Caco-2 (cell line): ENCODE data around the gene MAP3K6. TPM values are rescaled to one million over a fixed set of nuclear protein-coding genes. Genes with fewer than 3 reads are reported as not detected.
A peak's percentile ranks its signal among the peaks of the same experiment; 100 is the strongest.
"Not testable (repeated sequence)": the region's sequence is repeated elsewhere in the genome, so short reads cannot be mapped to it uniquely, and the experiment has no call there.

Experiments used
- BruUV-seq: library from RNA; stranded (reverse); fragments of 400-500 nt; replicated peaks from 2 replicates; lab custom pipeline; 2021; lab: Mats Ljungman, UMichigan
- CTCF ChIA-PET: fragments of 300-600 bp; sonication (Branson Sonifier 250); formaldehyde crosslinking; loops from one replicate; lab custom pipeline; 2022; ENCODE audit warnings: antibody characterized with exemption; lab: Charles Lee
- POLR2A ChIA-PET: fragments of 300-600 bp; sonication (Branson Sonifier 250); formaldehyde crosslinking; loops from one replicate; lab custom pipeline; 2022; ENCODE audit warnings: antibody characterized with exemption; lab: Charles Lee
- DNase-seq, 2 experiments: peaks; one replicate each; pipeline versions ENCODE4 v3.0.0 to v3.0.0-alpha.2; 2020 to 2022
- H3K27me3 ChIP-seq: replicated peaks from 2 replicates; pipeline ENCODE4 v1.6.0; 2011; ENCODE audit warnings: low read length; ENCODE audit not compliant: control insufficient read depth, insufficient read depth
- H3K36me3 ChIP-seq: 2 replicates; pipeline ENCODE4 v1.5.1; 2011; ENCODE audit warnings: low read length; ENCODE audit not compliant: control insufficient read depth, insufficient read depth
- H3K4me1 ChIP-seq: fragments of 250-450 bp; sonication (Bioruptor Pico); 2 replicates; pipeline ENCODE4 v1.5.1; 2020; ENCODE audit warnings: mild to moderate bottlenecking
- H3K4me3 ChIP-seq: 2 replicates; pipeline ENCODE4 v1.5.1; 2011; ENCODE audit warnings: low read depth, mild to moderate bottlenecking, control low read depth, low read length
- H3K9me3 ChIP-seq: fragments of 250-450 bp; sonication (Bioruptor Pico); 2 replicates; pipeline ENCODE4 v1.5.1; 2020; ENCODE audit warnings: mild to moderate bottlenecking, moderate library complexity
- H3K27ac Mint-ChIP-seq: one replicate; pipeline ENCODE4 v1.8.0; 2022; ENCODE audit warnings: mixed read lengths; ENCODE audit not compliant: unreplicated experiment
- H3K27me3 Mint-ChIP-seq: one replicate; pipeline ENCODE4 v1.8.0; 2022; ENCODE audit warnings: mixed read lengths; ENCODE audit not compliant: insufficient read depth, unreplicated experiment
- H3K36me3 Mint-ChIP-seq: one replicate; pipeline ENCODE4 v1.8.0; 2022; ENCODE audit warnings: mild to moderate bottlenecking, mixed read lengths; ENCODE audit not compliant: insufficient read depth, unreplicated experiment
- H3K4me1 Mint-ChIP-seq: one replicate; pipeline ENCODE4 v1.8.0; 2022; ENCODE audit warnings: low read depth, mixed read lengths; ENCODE audit not compliant: unreplicated experiment
- H3K4me3 Mint-ChIP-seq: one replicate; pipeline ENCODE4 v1.8.0; 2022; ENCODE audit warnings: mild to moderate bottlenecking, moderate library complexity, mixed read lengths; ENCODE audit not compliant: unreplicated experiment
- H3K9me3 Mint-ChIP-seq: one replicate; pipeline ENCODE4 v1.8.0; 2022; ENCODE audit warnings: mixed read lengths; ENCODE audit not compliant: unreplicated experiment
- CTCF ChIP-seq, 2 experiments: fragments of 200-600 bp in 1 of 2; IDR thresholded peaks; 1 replicate in 1 of 2; 2 replicates in 1 of 2; pipeline versions ENCODE4 v1.5.1 to v1.8.0; 2011 to 2022; ENCODE audit warnings: antibody characterized with exemption in 1 of 2, control low read depth in 1 of 2, inconsistent platforms in 1 of 2, low read depth in 1 of 2, low read length in 1 of 2, mild to moderate bottlenecking in 1 of 2, moderate library complexity in 1 of 2; ENCODE audit not compliant: insufficient read depth in 1 of 2, severe bottlenecking in 1 of 2, unreplicated experiment in 1 of 2
- intact Hi-C: fragments of 100-400 bp; cut with micrococcal nuclease; formaldehyde crosslinking; loops from one replicate; pipeline ENCODE4 v1.10.0; 2022; ENCODE audit not compliant: unreplicated experiment
- total RNA-seq: library from RNA; stranded (reverse); gene quantifications from 2 replicates; pipeline ENCODE4 v1.2.3, GENCODE V29; 2022

Gene MAP3K6
- total RNA-seq, 1 experiment from 2014 or later, result 11.7 TPM

GRCh38 chr1:27392096-27392777 lies 25.5 kb upstream of the MAP3K6 start, which contains the start of gene GPR3:
TSS of gene GPR3 (plus strand) at chr1:27392622. CDS start at chr1:27393799, 1,177 bp downstream.
- BruUV-seq, result no TSS peak
- DNase-seq, result peak; percentile 90
- POLR2A ChIA-PET, result no interaction called here

GRCh38 chr1:27391511-27392095 lies 24.8 kb upstream of the MAP3K6 start:
- Mint-ChIP-seq H3K27ac (peak overlapping the region; percentile 62), H3K4me3 (peak overlapping the region; percentile 73), H3K27me3 (no peaks in the 10 kb centered on the region), H3K36me3 (no peaks in the 10 kb centered on the region), H3K4me1 (peaks cover 7% of the 10 kb centered on the region), H3K9me3 (no peaks in the 10 kb centered on the region)
- Histone ChIP-seq H3K9me3 (no peaks in the 10 kb centered on the region), H3K4me1 (no peaks in the 10 kb centered on the region), H3K27me3 (no peaks in the 10 kb centered on the region), H3K36me3 (no peaks in the 10 kb centered on the region), H3K4me3 (peak overlapping the region; percentile 29)
- intact Hi-C loops, result loop anchor here (2.0 to 5.0 kb wide), 2 partner anchors 215 to 271 kb away; no protein-coding TSS in a partner anchor
- ChIA-PET POLR2A (interaction anchor here (0.5 kb wide), 1 partner anchor 217 kb away, joined by 7 read pairs; no protein-coding TSS in a partner anchor), CTCF (interaction anchor here (0.5 to 1.3 kb wide), 2 partner anchors 91 to 348 kb away, joined by 3 to 4 read pairs; no protein-coding TSS in a partner anchor)
- no TSS peak for BruUV-seq
- DNase-seq, result no peak
- TF ChIP-seq CTCF (IDR thresholded peaks at IDR 0.05; ENCODE audit: insufficient read depth in 1 of 2, low read depth in 1 of 2, low read length in 1 of 2, severe bottlenecking in 1 of 2, unreplicated experiment in 1 of 2), result no peak

More at GRCh38 chr1:27392096-27392777, 25.5 kb upstream of the MAP3K6 start, which contains the start of gene GPR3:
- Histone ChIP-seq H3K9me3 (no peaks in the 10 kb centered on the region), H3K36me3 (no peaks in the 10 kb centered on the region), H3K27me3 (no peaks in the 10 kb centered on the region), H3K4me1 (no peaks in the 10 kb centered on the region), H3K4me3 (peak within 1 kb of the TSS; percentile 42)
- Mint-ChIP-seq H3K4me3 (peak within 1 kb of the TSS; percentile 73), H3K4me1 (peaks cover 7% of the 10 kb centered on the region), H3K27me3 (no peaks in the 10 kb centered on the region), H3K9me3 (no peaks in the 10 kb centered on the region), H3K27ac (peak within 1 kb of the TSS; percentile 62), H3K36me3 (no peaks in the 10 kb centered on the region)
- intact Hi-C loops, result loop anchor here (2.0 to 5.0 kb wide), 2 partner anchors 215 to 270 kb away; no protein-coding TSS in a partner anchor
- TF ChIP-seq CTCF (IDR thresholded peaks at IDR 0.05; ENCODE audit: insufficient read depth in 1 of 2, low read depth in 1 of 2, low read length in 1 of 2, severe bottlenecking in 1 of 2, unreplicated experiment in 1 of 2), result peak; percentile 34 to 86
- CTCF ChIA-PET, result interaction anchor here (0.5 to 1.3 kb wide), 2 partner anchors 92 to 348 kb away, joined by 3 to 4 read pairs; no protein-coding TSS in a partner anchor

GRCh38 chr1:27388337-27389005 lies 21.7 kb upstream of the MAP3K6 start:
- Histone ChIP-seq H3K4me3 (no peak overlapping the region), H3K27me3 (no peaks in the 10 kb centered on the region), H3K4me1 (no peaks in the 10 kb centered on the region), H3K36me3 (no peaks in the 10 kb centered on the region), H3K9me3 (no peaks in the 10 kb centered on the region)
- ChIA-PET CTCF (interaction anchor here (0.9 to 2.4 kb wide), 6 partner anchors 11 to 92 kb away, joined by 3 to 14 read pairs (median 6); partner anchors contain the start of gene MAP3K6), POLR2A (no interaction called here)
- Mint-ChIP-seq H3K4me1 (peaks cover 7% of the 10 kb centered on the region), H3K36me3 (no peaks in the 10 kb centered on the region), H3K9me3 (no peaks in the 10 kb centered on the region), H3K4me3 (no peak overlapping the region), H3K27me3 (no peaks in the 10 kb centered on the region), H3K27ac (no peak overlapping the region)
- peak; percentile 75 to 82 for DNase-seq
- intact Hi-C loops, result loop anchor here (1.0 kb wide), 3 partner anchors 23 to 87 kb away; no protein-coding TSS in a partner anchor
- TF ChIP-seq CTCF (IDR thresholded peaks at IDR 0.05; ENCODE audit: insufficient read depth in 1 of 2, low read depth in 1 of 2, low read length in 1 of 2, severe bottlenecking in 1 of 2, unreplicated experiment in 1 of 2), result peak; percentile 77 to 82
- BruUV-seq, result no TSS peak

- DNase-seq, intact Hi-C loops, H3K27me3 ChIP-seq, H3K4me1 Mint-ChIP-seq, H3K36me3 Mint-ChIP-seq, H3K36me3 ChIP-seq, H3K9me3 Mint-ChIP-seq, BruUV-seq, POLR2A ChIA-PET, H3K27ac Mint-ChIP-seq, H3K4me3 ChIP-seq, H3K4me3 Mint-ChIP-seq, H3K27me3 Mint-ChIP-seq, H3K4me1 ChIP-seq, H3K9me3 ChIP-seq: not testable (repeated sequence)
- CTCF ChIA-PET, result interaction anchor here (0.6 kb wide), 1 partner anchor 19 kb away, joined by 3 read pairs; no protein-coding TSS in a partner anchor
Measured at GRCh38 chr1:27384797-27385196, 18.0 kb upstream of the MAP3K6 start.
